Kidney glomerular epithelial cell (primary cell): ENCODE data around the gene ADM.

Experiments
- DNase-seq: peaks from one replicate; lab custom pipeline; 2025; lab: John Stamatoyannopoulos, UW

The ADM gene

GRCh38 chr11:10329356-10329755 is 24.5 kb downstream of the ADM start:
- no peak for DNase-seq

- DNase-seq = peak; percentile 59
These were observed 25.1 kb downstream of the ADM start for GRCh38 chr11:10329935-10330334.

GRCh38 chr11:10331548-10332289 is 26.8 kb downstream of the ADM start:
- DNase-seq = no peak

GRCh38 chr11:10333490-10333889 is 28.6 kb downstream of the ADM start:
- no peak for DNase-seq

- no peak for DNase-seq
These were observed 33.4 kb downstream of the ADM start for GRCh38 chr11:10338287-10338686.

- peak; percentile 62 for DNase-seq
These were observed 43.9 kb downstream of the ADM start for GRCh38 chr11:10348650-10349280.

GRCh38 chr11:10349281-10349665 is 44.4 kb downstream of the ADM start:
- peak; percentile 62 for DNase-seq

- no peak for DNase-seq
These were observed 44.9 kb downstream of the ADM start for GRCh38 chr11:10349806-10350205.

- peak; percentile 57 for DNase-seq
These were observed 45.5 kb downstream of the ADM start for GRCh38 chr11:10350334-10350733.

- DNase-seq = no peak
These were observed 46.5 kb downstream of the ADM start for GRCh38 chr11:10351435-10351764.

GRCh38 chr11:10351765-10352641 is 47.1 kb downstream of the ADM start:
- peak; percentile 84 for DNase-seq

- DNase-seq = no peak
These were observed 48.2 kb downstream of the ADM start for GRCh38 chr11:10352921-10353550.

GRCh38 chr11:10354389-10354788 is 49.5 kb downstream of the ADM start:
- DNase-seq = no peak

GRCh38 chr11:10355257-10355661 is 50.4 kb downstream of the ADM start:
- DNase-seq = peak; percentile 82

- DNase-seq = no peak
These were observed 51.3 kb downstream of the ADM start for GRCh38 chr11:10356161-10356560.
